ENCODE results near the gene PDE4D. TPM values are rescaled to one million over a fixed set of nuclear protein-coding genes. Genes with fewer than 3 reads are reported as not detected.

Gene PDE4D
- total RNA-seq, 4 donors from 2014 or later = 14.7 to 36.3 (median 24.7) TPM

DNA sequence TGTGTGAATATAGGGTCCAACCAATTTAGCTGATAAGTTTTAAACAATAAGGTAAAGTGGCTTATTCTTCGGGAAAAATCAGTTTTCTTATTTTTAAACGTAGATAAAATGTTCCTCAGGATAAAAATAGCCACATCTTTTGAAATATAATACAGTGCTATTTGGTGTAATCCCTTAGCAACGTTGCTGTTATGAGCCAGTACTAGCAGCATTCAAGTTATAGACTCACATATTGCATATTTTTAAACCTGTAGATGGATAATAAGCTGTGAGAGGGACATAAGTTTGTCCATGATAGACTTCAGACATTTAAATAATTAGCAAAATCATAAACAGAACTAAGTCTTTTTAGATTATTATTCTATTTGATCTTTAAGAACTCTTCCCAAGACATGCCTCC is 6.3 kb downstream of the PDE4D start:
- DNase-seq = no peak
- no peak overlapping the region for H3K27ac ChIP-seq
- H3K4me1 ChIP-seq = no peaks in the 10 kb centered on the region
- no peaks in the 10 kb centered on the region for H3K9me3 ChIP-seq
- no peak overlapping the region for H3K4me3 ChIP-seq (replicated peaks in 1 of 3)
- intact Hi-C loops (cut with DNase I) = no loop called here
- TF ChIP-seq, protein P1, sequence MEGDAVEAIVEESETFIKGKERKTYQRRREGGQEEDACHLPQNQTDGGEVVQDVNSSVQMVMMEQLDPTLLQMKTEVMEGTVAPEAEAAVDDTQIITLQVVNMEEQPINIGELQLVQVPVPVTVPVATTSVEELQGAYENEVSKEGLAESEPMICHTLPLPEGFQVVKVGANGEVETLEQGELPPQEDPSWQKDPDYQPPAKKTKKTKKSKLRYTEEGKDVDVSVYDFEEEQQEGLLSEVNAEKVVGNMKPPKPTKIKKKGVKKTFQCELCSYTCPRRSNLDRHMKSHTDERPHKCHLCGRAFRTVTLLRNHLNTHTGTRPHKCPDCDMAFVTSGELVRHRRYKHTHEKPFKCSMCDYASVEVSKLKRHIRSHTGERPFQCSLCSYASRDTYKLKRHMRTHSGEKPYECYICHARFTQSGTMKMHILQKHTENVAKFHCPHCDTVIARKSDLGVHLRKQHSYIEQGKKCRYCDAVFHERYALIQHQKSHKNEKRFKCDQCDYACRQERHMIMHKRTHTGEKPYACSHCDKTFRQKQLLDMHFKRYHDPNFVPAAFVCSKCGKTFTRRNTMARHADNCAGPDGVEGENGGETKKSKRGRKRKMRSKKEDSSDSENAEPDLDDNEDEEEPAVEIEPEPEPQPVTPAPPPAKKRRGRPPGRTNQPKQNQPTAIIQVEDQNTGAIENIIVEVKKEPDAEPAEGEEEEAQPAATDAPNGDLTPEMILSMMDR (IDR thresholded peaks at IDR 0.05) = no peak
- TF ChIP-seq POLR2A (IDR thresholded peaks at IDR 0.05) = no peak
- no peaks in the 10 kb centered on the region for H3K36me3 ChIP-seq
- H3K27me3 ChIP-seq = no peaks in the 10 kb centered on the region
- 71 to 72% methylated on average over 3 of the region's 3 CpGs for WGBS, 2 donors

DNA sequence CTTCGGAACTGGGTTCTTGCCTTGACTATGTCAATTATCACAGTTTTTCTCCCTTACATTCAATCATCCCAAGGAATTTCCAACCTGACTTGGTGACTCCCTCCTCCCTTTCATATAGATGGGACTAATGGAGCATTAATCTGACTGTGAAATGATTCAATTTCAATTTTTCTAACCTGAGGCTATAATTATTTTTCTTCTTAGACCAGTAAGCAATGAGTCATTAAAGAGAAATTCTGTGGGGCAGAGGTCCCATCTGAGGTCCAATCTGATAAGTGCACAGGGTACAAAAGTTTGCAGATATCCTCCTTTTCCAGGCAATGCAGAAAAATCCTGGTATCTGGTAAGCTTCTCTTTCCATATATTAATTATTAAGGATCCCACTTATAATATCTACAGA is 18.9 kb downstream of the PDE4D start:
- H3K27me3 ChIP-seq = no peaks in the 10 kb centered on the region
- DNase-seq = no peak
- no peak overlapping the region for H3K4me3 ChIP-seq (replicated peaks in 1 of 3)
- intact Hi-C loops (cut with DNase I) = no loop called here
- no peaks in the 10 kb centered on the region for H3K9me3 ChIP-seq
- no peak overlapping the region for H3K27ac ChIP-seq
- H3K36me3 ChIP-seq = no peaks in the 10 kb centered on the region
- WGBS, 2 donors = 92 to 93% methylated on average over 1 of the region's 1 CpG
- TF ChIP-seq, protein P1 (IDR thresholded peaks at IDR 0.05) = no peak
- no peak for TF ChIP-seq POLR2A (IDR thresholded peaks at IDR 0.05)
- no peaks in the 10 kb centered on the region for H3K4me1 ChIP-seq

DNA sequence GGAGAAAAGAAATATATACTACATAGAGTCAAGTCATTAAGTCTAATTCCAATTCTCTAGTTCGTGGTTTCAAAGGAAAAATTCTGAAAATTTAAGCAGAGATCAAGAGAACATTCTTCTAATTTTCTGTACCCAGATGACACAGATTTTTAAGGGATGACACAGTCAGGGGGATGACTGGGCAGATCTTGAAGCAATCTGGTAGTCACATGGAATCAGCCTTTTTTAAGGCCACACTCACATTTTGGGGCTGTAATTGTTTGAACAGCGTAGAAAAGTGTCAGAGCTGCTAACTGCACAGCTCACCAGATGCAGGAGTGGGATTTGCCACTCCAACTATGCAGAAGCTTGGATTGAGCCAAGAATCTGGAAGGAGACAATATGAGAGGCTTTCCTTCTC is 20.4 kb downstream of the PDE4D start:
- H3K27me3 ChIP-seq = no peaks in the 10 kb centered on the region
- no peaks in the 10 kb centered on the region for H3K36me3 ChIP-seq
- no peak overlapping the region for H3K4me3 ChIP-seq (replicated peaks in 1 of 3)
- no peak for DNase-seq
- no peak overlapping the region for H3K27ac ChIP-seq
- no peaks in the 10 kb centered on the region for H3K9me3 ChIP-seq
- no peaks in the 10 kb centered on the region for H3K4me1 ChIP-seq
- no peak for TF ChIP-seq POLR2A (IDR thresholded peaks at IDR 0.05)
- TF ChIP-seq, protein P1 (IDR thresholded peaks at IDR 0.05) = no peak
- intact Hi-C loops (cut with DNase I) = no loop called here
- whole genome bisulfite sequencing, 2 donors = 66 to 77% methylated on average over 2 of the region's 2 CpGs

DNA sequence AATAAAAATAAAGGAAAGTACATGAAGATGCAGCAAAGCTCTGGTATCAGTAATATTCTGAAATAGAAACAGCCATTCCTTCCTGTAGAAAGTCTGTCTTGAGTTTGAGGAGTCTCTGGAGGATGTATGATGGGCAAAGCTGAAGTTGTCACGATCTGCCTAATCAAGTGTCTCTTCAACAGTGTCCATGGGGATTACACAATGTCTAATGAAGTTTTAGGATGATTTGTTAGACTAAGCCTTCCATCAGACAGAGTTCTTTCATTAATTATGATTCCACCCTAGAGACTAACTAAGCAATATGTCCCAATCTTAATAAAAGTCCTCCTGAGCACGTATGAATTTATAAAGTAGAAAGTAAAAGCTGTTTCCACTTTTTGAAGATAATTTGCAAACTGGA is 26.9 kb downstream of the PDE4D start:
- 74% methylated on average over 2 of the region's 2 CpGs for WGBS, 2 donors
- TF ChIP-seq POLR2A (IDR thresholded peaks at IDR 0.05) = no peak
- TF ChIP-seq, protein P1 (IDR thresholded peaks at IDR 0.05) = no peak
- H3K36me3 ChIP-seq = no peaks in the 10 kb centered on the region
- intact Hi-C loops (cut with DNase I) = no loop called here
- no peak overlapping the region for H3K4me3 ChIP-seq (replicated peaks in 1 of 3)
- no peaks in the 10 kb centered on the region for H3K9me3 ChIP-seq
- H3K4me1 ChIP-seq = no peaks in the 10 kb centered on the region
- DNase-seq = no peak
- no peak overlapping the region for H3K27ac ChIP-seq
- H3K27me3 ChIP-seq = no peaks in the 10 kb centered on the region

DNA sequence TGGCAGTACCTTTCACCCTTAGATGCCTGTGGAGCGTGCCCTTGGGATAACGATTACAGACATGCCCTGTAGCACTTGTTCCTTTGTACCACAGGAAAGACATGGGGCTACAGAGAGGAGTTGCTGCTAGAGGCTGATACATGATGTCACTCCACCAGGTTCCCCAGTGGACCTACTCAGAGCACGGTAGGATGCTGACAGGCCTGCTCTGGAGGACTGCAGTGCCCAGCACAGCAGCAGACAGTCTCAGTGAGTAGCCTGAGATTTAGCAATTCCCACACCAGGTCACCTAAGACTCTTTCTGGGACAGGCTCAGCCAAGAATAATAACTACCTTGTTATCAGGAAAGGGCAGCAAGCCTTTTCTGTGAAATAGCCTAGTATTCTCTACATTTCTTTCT is 28.8 kb downstream of the PDE4D start:
- H3K4me3 ChIP-seq (replicated peaks in 1 of 3) = no peak overlapping the region
- no peaks in the 10 kb centered on the region for H3K27me3 ChIP-seq
- H3K27ac ChIP-seq = no peak overlapping the region
- WGBS, 2 donors = 63 to 67% methylated on average over 3 of the region's 3 CpGs
- TF ChIP-seq POLR2A (IDR thresholded peaks at IDR 0.05) = no peak
- TF ChIP-seq, protein P1 (IDR thresholded peaks at IDR 0.05) = no peak
- DNase-seq = no peak
- no peaks in the 10 kb centered on the region for H3K9me3 ChIP-seq
- H3K4me1 ChIP-seq = no peaks in the 10 kb centered on the region
- intact Hi-C loops (cut with DNase I) = no loop called here
- no peaks in the 10 kb centered on the region for H3K36me3 ChIP-seq
